ENCODE data around the gene TTC32.

DNA sequence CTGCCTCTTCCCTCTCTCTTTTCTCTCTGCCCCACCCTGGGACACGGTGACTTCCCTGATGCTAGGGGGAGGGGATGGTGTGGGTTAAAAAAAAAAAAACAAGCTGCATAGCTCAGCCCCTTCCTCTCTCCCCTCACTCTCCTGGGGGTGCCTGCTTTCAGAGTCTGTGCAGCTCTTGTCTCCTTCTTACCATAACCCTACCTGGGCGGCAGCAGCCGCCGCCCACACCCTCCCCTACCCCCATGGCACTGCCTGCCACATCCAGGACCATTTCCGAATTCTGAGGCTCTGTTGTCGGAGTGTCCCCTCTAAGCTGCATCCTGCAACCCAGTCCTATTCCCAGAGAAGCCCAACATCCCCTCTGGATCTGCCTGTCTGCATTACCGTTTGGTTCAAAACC, 16.0 kb downstream of the TTC32 start:
- TF ChIP-seq, protein P1, sequence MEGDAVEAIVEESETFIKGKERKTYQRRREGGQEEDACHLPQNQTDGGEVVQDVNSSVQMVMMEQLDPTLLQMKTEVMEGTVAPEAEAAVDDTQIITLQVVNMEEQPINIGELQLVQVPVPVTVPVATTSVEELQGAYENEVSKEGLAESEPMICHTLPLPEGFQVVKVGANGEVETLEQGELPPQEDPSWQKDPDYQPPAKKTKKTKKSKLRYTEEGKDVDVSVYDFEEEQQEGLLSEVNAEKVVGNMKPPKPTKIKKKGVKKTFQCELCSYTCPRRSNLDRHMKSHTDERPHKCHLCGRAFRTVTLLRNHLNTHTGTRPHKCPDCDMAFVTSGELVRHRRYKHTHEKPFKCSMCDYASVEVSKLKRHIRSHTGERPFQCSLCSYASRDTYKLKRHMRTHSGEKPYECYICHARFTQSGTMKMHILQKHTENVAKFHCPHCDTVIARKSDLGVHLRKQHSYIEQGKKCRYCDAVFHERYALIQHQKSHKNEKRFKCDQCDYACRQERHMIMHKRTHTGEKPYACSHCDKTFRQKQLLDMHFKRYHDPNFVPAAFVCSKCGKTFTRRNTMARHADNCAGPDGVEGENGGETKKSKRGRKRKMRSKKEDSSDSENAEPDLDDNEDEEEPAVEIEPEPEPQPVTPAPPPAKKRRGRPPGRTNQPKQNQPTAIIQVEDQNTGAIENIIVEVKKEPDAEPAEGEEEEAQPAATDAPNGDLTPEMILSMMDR (IDR thresholded peaks at IDR 0.05; ENCODE audit: low read length) = no peak
- no peak for TF ChIP-seq EZH2phosphoT487 (IDR thresholded peaks at IDR 0.05; ENCODE audit: low read length)
